Astrocyte (in vitro differentiated cells and primary cell): ENCODE results near the gene BTN2A1.
"Not testable (repeated sequence)": the region's sequence is repeated elsewhere in the genome, so short reads cannot be mapped to it uniquely, and the experiment has no call there.

ENCODE experiments used
- CTCF ChIP-seq: IDR thresholded peaks from 2 replicates; pipeline ENCODE4 v1.5.1; 2011; ENCODE audit warnings: low read depth, mild to moderate bottlenecking, inconsistent platforms, low read length, moderate library complexity; ENCODE audit not compliant: insufficient read depth
- EZH2 ChIP-seq: IDR thresholded peaks from 2 replicates; pipeline ENCODE4 v1.6.1; 2012; ENCODE audit warnings: mild to moderate bottlenecking, low read length, inconsistent platforms; ENCODE audit not compliant: insufficient read depth

- TF ChIP-seq CTCF, EZH2: not testable (repeated sequence)
These were observed 39.0 kb upstream of the BTN2A1 start for GRCh38 chr6:26418795-26419194.
